ENCODE results near the gene CD209. TPM values are rescaled to one million over a fixed set of nuclear protein-coding genes. Genes with fewer than 3 reads are reported as not detected.
"Not testable (repeated sequence)": the region's sequence is repeated elsewhere in the genome, so short reads cannot be mapped to it uniquely, and the experiment has no call there.

The CD209 gene
- total RNA-seq, 1 donor from 2014 or later = 0.11 TPM

- intact Hi-C loops (cut with micrococcal nuclease) = no loop called here
- ChIA-PET POLR2A (interaction anchor here (0.6 kb wide), 1 partner anchor 10 kb away, joined by 4 read pairs; no protein-coding TSS in a partner anchor), CTCF (no interaction called here)
- H3K36me3 Mint-ChIP-seq (ENCODE audit: low read depth) = no peaks in the 10 kb centered on the region
- H3K27ac Mint-ChIP-seq = no peak overlapping the region
- peaks cover 6% of the 10 kb centered on the region for H3K27me3 Mint-ChIP-seq
- ATAC-seq (ENCODE audit: low read depth) (no peak), DNase-seq (no peak)
- H3K9me3 Mint-ChIP-seq = no peaks in the 10 kb centered on the region
- peaks cover 18% of the 10 kb centered on the region for H3K4me1 Mint-ChIP-seq
- H3K4me3 Mint-ChIP-seq = no peak overlapping the region
- TF ChIP-seq CTCF (IDR thresholded peaks at IDR 0.05) = no peak
Measured at GRCh38 chr19:7769171-7769570, 21.8 kb upstream of the CD209 start.

GRCh38 chr19:7767487-7767886 is 20.2 kb upstream of the CD209 start:
- no peak for ATAC-seq (ENCODE audit: low read depth)
- no peak for TF ChIP-seq CTCF (IDR thresholded peaks at IDR 0.05)
- CTCF ChIA-PET = interaction anchor here (1.1 kb wide), 1 partner anchor 10 kb away, joined by 3 read pairs; no protein-coding TSS in a partner anchor
- DNase-seq = no peak
- Mint-ChIP-seq H3K9me3 (no peaks in the 10 kb centered on the region), H3K27ac (no peak overlapping the region), H3K27me3 (peaks cover 10% of the 10 kb centered on the region), H3K4me1 (peaks cover 23% of the 10 kb centered on the region), H3K36me3 (ENCODE audit: low read depth) (no peaks in the 10 kb centered on the region), H3K4me3 (no peak overlapping the region)
- intact Hi-C loops (cut with micrococcal nuclease) = no loop called here
- POLR2A ChIA-PET = no interaction called here

GRCh38 chr19:7766535-7766934 is 19.2 kb upstream of the CD209 start:
- ATAC-seq (ENCODE audit: low read depth) (no peak), DNase-seq (no peak)
- Mint-ChIP-seq H3K27me3 (peaks cover 14% of the 10 kb centered on the region), H3K4me1 (peaks cover 20% of the 10 kb centered on the region), H3K4me3 (no peak overlapping the region), H3K27ac (no peak overlapping the region), H3K9me3 (no peaks in the 10 kb centered on the region), H3K36me3 (ENCODE audit: low read depth) (no peaks in the 10 kb centered on the region)
- CTCF ChIA-PET = no interaction called here
- POLR2A ChIA-PET = no interaction called here
- intact Hi-C loops (cut with micrococcal nuclease) = no loop called here
- no peak for TF ChIP-seq CTCF (IDR thresholded peaks at IDR 0.05)

GRCh38 chr19:7765043-7765442 is 17.7 kb upstream of the CD209 start:
- CTCF ChIA-PET, H3K27ac Mint-ChIP-seq: not testable (repeated sequence)
- H3K4me1 Mint-ChIP-seq = peaks cover 19% of the 10 kb centered on the region

GRCh38 chr19:7764157-7764556 is 16.8 kb upstream of the CD209 start:
- Mint-ChIP-seq H3K4me3 (peak overlapping the region; percentile 20), H3K27ac (peak overlapping the region; percentile 69), H3K4me1 (peaks cover 19% of the 10 kb centered on the region)
- intact Hi-C loops (cut with micrococcal nuclease) = loop anchor here (2.0 kb wide), 1 partner anchor 13 kb away; no protein-coding TSS in a partner anchor
- H3K9me3 Mint-ChIP-seq; H3K27me3 Mint-ChIP-seq; H3K36me3 Mint-ChIP-seq (ENCODE audit: low read depth); DNase-seq; ATAC-seq (ENCODE audit: low read depth); CTCF ChIA-PET: not testable (repeated sequence)
- POLR2A ChIA-PET = interaction anchor here (0.6 kb wide), 2 partner anchors 35 to 196 kb away, joined by 8 to 10 read pairs; no protein-coding TSS in a partner anchor

More at GRCh38 chr19:7765043-7765442, 17.7 kb upstream of the CD209 start:
- H3K9me3 Mint-ChIP-seq; ATAC-seq (ENCODE audit: low read depth); H3K4me3 Mint-ChIP-seq; H3K36me3 Mint-ChIP-seq (ENCODE audit: low read depth); POLR2A ChIA-PET; DNase-seq: not testable (repeated sequence)
- peaks cover 12% of the 10 kb centered on the region for H3K27me3 Mint-ChIP-seq
- intact Hi-C loops (cut with micrococcal nuclease) = loop anchor here (2.0 kb wide), 1 partner anchor 14 kb away; no protein-coding TSS in a partner anchor

- peaks cover 8% of the 10 kb centered on the region for H3K27me3 Mint-ChIP-seq
- H3K4me3 Mint-ChIP-seq = no peak overlapping the region
- ChIA-PET POLR2A (interaction anchor here (0.6 to 1.3 kb wide), 2 partner anchors 12 to 36 kb away, joined by 4 to 10 read pairs; no protein-coding TSS in a partner anchor), CTCF (interaction anchor here (0.6 kb wide), 1 partner anchor 890 kb away, joined by 3 read pairs; no protein-coding TSS in a partner anchor)
- H3K36me3 Mint-ChIP-seq (ENCODE audit: low read depth) = peaks cover 4% of the 10 kb centered on the region
- peaks cover 3% of the 10 kb centered on the region for H3K9me3 Mint-ChIP-seq
- DNase-seq (no peak), ATAC-seq (ENCODE audit: low read depth) (no peak)
- intact Hi-C loops (cut with micrococcal nuclease) = loop anchor here (2.0 kb wide), 1 partner anchor 13 kb away; no protein-coding TSS in a partner anchor
- peak overlapping the region; percentile 69 for H3K27ac Mint-ChIP-seq
- no peak for TF ChIP-seq CTCF (IDR thresholded peaks at IDR 0.05)
- H3K4me1 Mint-ChIP-seq = peaks cover 19% of the 10 kb centered on the region
Measured at GRCh38 chr19:7763696-7764095, 16.4 kb upstream of the CD209 start.
